Tibial nerve (tissue), 4 donors: Measurements from ENCODE around the gene OSTM1. TPM values are rescaled to one million over a fixed set of nuclear protein-coding genes. Genes with fewer than 3 reads are reported as not detected.
"Not testable (repeated sequence)": the region's sequence is repeated elsewhere in the genome, so short reads cannot be mapped to it uniquely, and the experiment has no call there.

Experiments
- DNase-seq, 2 donors: peaks; one replicate each; pipeline ENCODE4 v3.0.0-alpha.2; 2019; ENCODE audit warnings: low spot score in 2 of 2
- H3K27ac ChIP-seq, 4 donors: fragments of 200-600 bp; sonication (generic) in 3 of 4; one replicate each; pipeline ENCODE4 v1.5.1; 2017 to 2019; ENCODE audit warnings: mild to moderate bottlenecking in 1 of 4
- H3K27me3 ChIP-seq, 2 donors: fragments of 200-600 bp; sonication (generic) in 1 of 2; one replicate each; pipeline versions ENCODE4 v1.5.1 to v1.6.0; 2017 to 2019
- H3K36me3 ChIP-seq, 3 donors: fragments of 200-600 bp; sonication (generic); one replicate each; pipeline ENCODE4 v1.5.1; 2018 to 2019
- H3K4me1 ChIP-seq, 4 donors: fragments of 200-600 bp; sonication (generic) in 3 of 4; one replicate each; pipeline ENCODE4 v1.5.1; 2017 to 2019
- H3K4me3 ChIP-seq, 4 donors: fragments of 200-600 bp; sonication (generic) in 3 of 4; one replicate each; pipeline ENCODE4 v1.5.1; 2017 to 2019; ENCODE audit warnings: mild to moderate bottlenecking in 1 of 4, moderate library complexity in 1 of 4
- H3K9me3 ChIP-seq, 4 donors: fragments of 200-600 bp; sonication (generic) in 3 of 4; one replicate each; pipeline ENCODE4 v1.5.1; 2017 to 2019
- CTCF ChIP-seq, 5 experiments: fragments of 200-600 bp in 3 of 5; fragments of 450-650 bp in 2 of 5; sonication (generic) in 3 of 5; IDR thresholded peaks; one replicate each; pipeline ENCODE4 v1.5.1; 2016 to 2019; ENCODE audit warnings: antibody characterized with exemption in 5 of 5, mild to moderate bottlenecking in 3 of 5, moderate library complexity in 2 of 5
- EP300 ChIP-seq, 2 donors: sonication (generic); formaldehyde crosslinking; IDR thresholded peaks; one replicate each; pipeline ENCODE4 v1.6.1; 2017; ENCODE audit warnings: antibody characterized with exemption in 2 of 2, mild to moderate bottlenecking in 1 of 2
- POLR2A ChIP-seq, 2 donors: fragments of 450-650 bp; IDR thresholded peaks; one replicate each; pipeline ENCODE4 v1.6.1; 2017; ENCODE audit warnings: antibody characterized with exemption in 2 of 2, mild to moderate bottlenecking in 2 of 2, moderate library complexity in 2 of 2
- WGBS, 2 donors: methylation state at CpG; one replicate each; pipeline ENCODE4 v1.1.5; 2018; 5-methylcytosine and 5-hydroxymethylcytosine counted together
- total RNA-seq, 4 donors: library from RNA; depleted of rRNA; stranded (reverse); fragments of >200 nt; gene quantifications; one replicate each; pipeline ENCODE4 v1.1.0, GENCODE V29; 2016

OSTM1 gene
- total RNA-seq, 4 donors from 2014 or later = 49.8 to 136 (median 96.0) TPM

GRCh38 chr6:108027056-108027455, 47.5 kb downstream of the OSTM1 start:
- no peak for DNase-seq
- no peak overlapping the region for H3K27ac ChIP-seq
- H3K4me3 ChIP-seq = no peak overlapping the region
- H3K4me1 ChIP-seq = no peaks in the 10 kb centered on the region
- H3K9me3 ChIP-seq = no peaks in the 10 kb centered on the region
- TF ChIP-seq EP300 (IDR thresholded peaks at IDR 0.05) = no peak
- no peak for TF ChIP-seq POLR2A (IDR thresholded peaks at IDR 0.05)
- TF ChIP-seq CTCF (IDR thresholded peaks at IDR 0.05) = no peak
- WGBS, 2 donors = 80 to 82% methylated on average over 3 of the region's 3 CpGs
- H3K36me3 ChIP-seq = peaks cover 0 to 17% (median 0%) of the 10 kb centered on the region in 3 donors
- no peaks in the 10 kb centered on the region for H3K27me3 ChIP-seq

- H3K4me1 ChIP-seq = no peaks in the 10 kb centered on the region
- H3K36me3 ChIP-seq = peaks cover 0 to 7% (median 0%) of the 10 kb centered on the region in 3 donors
- no peak for DNase-seq
- TF ChIP-seq CTCF (IDR thresholded peaks at IDR 0.05) (no peak), POLR2A (IDR thresholded peaks at IDR 0.05) (no peak), EP300 (IDR thresholded peaks at IDR 0.05) (no peak)
- no peak overlapping the region for H3K27ac ChIP-seq
- H3K27me3 ChIP-seq = no peaks in the 10 kb centered on the region
- no peak overlapping the region for H3K4me3 ChIP-seq
- 88 to 90% methylated on average over 6 of the region's 6 CpGs for WGBS, 2 donors
- no peaks in the 10 kb centered on the region for H3K9me3 ChIP-seq
Observed at GRCh38 chr6:108024427-108025073, 50.0 kb downstream of the OSTM1 start.

- no peak for DNase-seq
- WGBS, 2 donors = 83 to 86% methylated on average over 6 of the region's 6 CpGs
- no peak overlapping the region for H3K27ac ChIP-seq
- H3K9me3 ChIP-seq = no peaks in the 10 kb centered on the region
- no peaks in the 10 kb centered on the region for H3K27me3 ChIP-seq
- no peak overlapping the region for H3K4me3 ChIP-seq
- no peaks in the 10 kb centered on the region for H3K4me1 ChIP-seq
- TF ChIP-seq CTCF (IDR thresholded peaks at IDR 0.05) (no peak), POLR2A (IDR thresholded peaks at IDR 0.05) (no peak), EP300 (IDR thresholded peaks at IDR 0.05) (no peak)
- H3K36me3 ChIP-seq = no peaks in the 10 kb centered on the region
Observed at GRCh38 chr6:108020472-108021116, 53.9 kb downstream of the OSTM1 start.

GRCh38 chr6:108016283-108016682, 58.3 kb downstream of the OSTM1 start:
- WGBS, 2 donors = 87 to 92% methylated on average over 6 of the region's 6 CpGs
- H3K27ac ChIP-seq, DNase-seq, H3K4me3 ChIP-seq, H3K4me1 ChIP-seq, H3K27me3 ChIP-seq, H3K36me3 ChIP-seq, H3K9me3 ChIP-seq: not testable (repeated sequence)

GRCh38 chr6:108013787-108014439, 60.6 kb downstream of the OSTM1 start:
- Histone ChIP-seq H3K9me3 (peaks cover 0 to 16% (median 0%) of the 10 kb centered on the region in 4 donors), H3K36me3 (no peaks in the 10 kb centered on the region), H3K27ac (no peak overlapping the region), H3K4me3 (no peak overlapping the region), H3K4me1 (no peaks in the 10 kb centered on the region), H3K27me3 (no peaks in the 10 kb centered on the region)
- no peak for DNase-seq
- WGBS, 2 donors = 76 to 82% methylated on average over 6 of the region's 6 CpGs
- TF ChIP-seq POLR2A (IDR thresholded peaks at IDR 0.05) (no peak), EP300 (IDR thresholded peaks at IDR 0.05) (no peak), CTCF (IDR thresholded peaks at IDR 0.05) (no peak)
